ENCODE measurements around the gene ARSJ. TPM values are rescaled to one million over a fixed set of nuclear protein-coding genes. Genes with fewer than 3 reads are reported as not detected.
A peak's percentile ranks its signal among the peaks of the same experiment; 100 is the strongest.

ARSJ gene
- under 1 TPM; 0.15 to 0.67 (median 0.46) TPM for total RNA-seq

DNA sequence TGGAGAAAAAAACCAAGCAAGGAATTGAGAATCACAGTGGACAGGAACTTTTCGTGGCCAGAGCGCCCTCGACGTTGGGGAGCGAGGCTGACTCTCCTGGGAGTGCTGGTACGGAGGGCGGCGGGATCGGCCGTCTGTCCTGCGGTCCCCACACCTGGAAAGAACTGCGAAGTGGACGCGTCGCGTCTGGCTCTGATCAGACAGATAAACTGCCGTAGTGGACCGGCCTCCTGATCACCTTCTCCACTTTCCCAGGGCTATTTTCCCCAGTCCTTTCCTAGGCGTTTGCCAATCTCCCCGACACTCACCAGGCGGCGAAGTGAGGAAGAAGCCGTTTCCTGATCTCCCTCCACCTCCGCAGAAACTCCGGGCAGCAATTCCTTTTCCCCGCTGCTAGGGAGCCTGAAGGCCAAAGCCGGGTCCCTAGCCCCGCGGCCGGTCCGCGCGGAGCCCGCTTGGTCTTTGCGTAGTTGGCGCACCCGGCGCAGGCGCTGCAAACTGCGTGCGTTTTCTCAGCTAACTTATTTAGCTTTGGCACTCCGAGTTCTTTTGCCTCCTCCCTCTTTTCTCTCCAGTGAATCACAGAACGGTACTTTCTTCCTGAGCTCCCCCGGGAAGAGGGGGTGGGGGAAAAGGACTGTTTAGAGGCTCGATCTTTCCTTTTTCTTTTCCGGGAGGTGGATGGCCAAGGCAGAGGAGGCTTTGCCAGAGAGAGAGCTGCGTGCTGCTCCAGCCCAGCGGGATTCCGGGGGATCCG, at the start of gene ARSJ:
ARSJ (minus strand) TSS at position 500 of the 757 bp plus-strand sequence. CDS start 813 bp downstream, outside the sequence.
- Histone ChIP-seq H3K36me3 (no peaks in the 10 kb centered on the region), H3K27ac (peak within 1 kb of the TSS; percentile 56 to 73 (median 67)), H3K4me3 (peak within 1 kb of the TSS; percentile 61 to 77 (median 65)), H3K27me3 (peaks cover 6 to 15% (median 6%) of the 10 kb centered on the region in 3 donors), H3K9me3 (peaks cover 0 to 9% (median 0%) of the 10 kb centered on the region in 3 donors), H3K4me1 (peaks cover 0 to 9% of the 10 kb centered on the region in 2 donors)
- TF ChIP-seq, protein P1, sequence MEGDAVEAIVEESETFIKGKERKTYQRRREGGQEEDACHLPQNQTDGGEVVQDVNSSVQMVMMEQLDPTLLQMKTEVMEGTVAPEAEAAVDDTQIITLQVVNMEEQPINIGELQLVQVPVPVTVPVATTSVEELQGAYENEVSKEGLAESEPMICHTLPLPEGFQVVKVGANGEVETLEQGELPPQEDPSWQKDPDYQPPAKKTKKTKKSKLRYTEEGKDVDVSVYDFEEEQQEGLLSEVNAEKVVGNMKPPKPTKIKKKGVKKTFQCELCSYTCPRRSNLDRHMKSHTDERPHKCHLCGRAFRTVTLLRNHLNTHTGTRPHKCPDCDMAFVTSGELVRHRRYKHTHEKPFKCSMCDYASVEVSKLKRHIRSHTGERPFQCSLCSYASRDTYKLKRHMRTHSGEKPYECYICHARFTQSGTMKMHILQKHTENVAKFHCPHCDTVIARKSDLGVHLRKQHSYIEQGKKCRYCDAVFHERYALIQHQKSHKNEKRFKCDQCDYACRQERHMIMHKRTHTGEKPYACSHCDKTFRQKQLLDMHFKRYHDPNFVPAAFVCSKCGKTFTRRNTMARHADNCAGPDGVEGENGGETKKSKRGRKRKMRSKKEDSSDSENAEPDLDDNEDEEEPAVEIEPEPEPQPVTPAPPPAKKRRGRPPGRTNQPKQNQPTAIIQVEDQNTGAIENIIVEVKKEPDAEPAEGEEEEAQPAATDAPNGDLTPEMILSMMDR (IDR thresholded peaks at IDR 0.05 in 4 of 5, conservative IDR thresholded peaks at IDR 0.05 in 1 of 5), result no peak
- peak in 1 of 2 donors; percentile 23 for TF ChIP-seq POLR2A (IDR thresholded peaks at IDR 0.05)
- ATAC-seq, result peak; percentile 50 to 51
- intact Hi-C loops (cut with DNase I; ENCODE audit: low total_unique reads), result no loop called here
- peak in 1 of 2 donors; percentile 17 for DNase-seq
- in situ Hi-C loops (cut with MboI; ENCODE audit: low sequenced_read_pairs in 4 of 4), result no loop called here

DNA sequence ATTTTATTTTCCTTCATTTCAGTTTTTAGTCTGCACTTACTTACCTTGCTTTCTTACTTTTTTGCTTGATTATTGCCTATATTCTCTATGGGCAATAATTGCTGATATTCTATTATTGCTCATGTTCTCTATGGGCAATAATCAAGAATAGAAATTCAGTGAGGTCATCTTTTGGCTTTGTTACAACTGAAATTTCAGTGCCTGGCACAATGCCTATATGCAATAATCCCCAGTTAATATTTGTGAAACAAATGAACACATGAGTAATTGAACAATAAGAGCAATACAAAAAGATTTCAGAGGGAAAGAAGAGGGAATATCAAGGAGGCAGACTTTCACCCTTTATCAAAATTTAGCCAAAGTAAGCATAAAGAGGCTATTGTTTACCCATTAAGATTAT, 48.6 kb upstream of the ARSJ start:
- in situ Hi-C loops (cut with MboI; ENCODE audit: low sequenced_read_pairs in 4 of 4) (no loop called here), intact Hi-C loops (cut with DNase I; ENCODE audit: low total_unique reads) (no loop called here)

DNA sequence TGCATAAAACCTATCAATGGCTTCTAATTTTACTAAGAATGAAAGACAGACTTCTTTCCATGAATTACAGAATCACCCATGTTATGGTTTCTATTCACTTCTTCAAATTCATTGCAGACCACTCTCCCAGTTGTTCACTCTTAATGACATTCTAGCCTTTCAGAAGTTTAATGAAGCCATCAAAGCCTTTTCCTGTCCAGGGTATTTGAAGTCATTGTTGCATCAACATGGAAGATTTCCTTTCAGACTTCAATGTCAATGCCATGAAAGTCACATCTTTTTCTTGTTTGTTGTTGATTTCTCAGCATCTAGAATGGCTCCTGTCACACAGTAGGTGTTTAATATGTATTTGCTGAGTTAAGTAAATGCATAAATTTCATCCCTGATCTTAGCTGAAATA, 48.1 kb upstream of the ARSJ start:
- ATAC-seq, result no peak
- intact Hi-C loops (cut with DNase I; ENCODE audit: low total_unique reads) (no loop called here), in situ Hi-C loops (cut with MboI; ENCODE audit: low sequenced_read_pairs in 4 of 4) (no loop called here)

More for the DNA sequence above, 48.6 kb upstream of the ARSJ start:
- H3K27ac ChIP-seq, result no peak overlapping the region
- TF ChIP-seq, protein P1 (IDR thresholded peaks at IDR 0.05 in 4 of 5, conservative IDR thresholded peaks at IDR 0.05 in 1 of 5), result no peak
- TF ChIP-seq POLR2A (IDR thresholded peaks at IDR 0.05), result no peak
- no peak overlapping the region for H3K4me3 ChIP-seq
- no peaks in the 10 kb centered on the region for H3K27me3 ChIP-seq
- H3K36me3 ChIP-seq, result no peaks in the 10 kb centered on the region
- H3K4me1 ChIP-seq, result no peaks in the 10 kb centered on the region
- DNase-seq (no peak), ATAC-seq (no peak)
- no peaks in the 10 kb centered on the region for H3K9me3 ChIP-seq

DNA sequence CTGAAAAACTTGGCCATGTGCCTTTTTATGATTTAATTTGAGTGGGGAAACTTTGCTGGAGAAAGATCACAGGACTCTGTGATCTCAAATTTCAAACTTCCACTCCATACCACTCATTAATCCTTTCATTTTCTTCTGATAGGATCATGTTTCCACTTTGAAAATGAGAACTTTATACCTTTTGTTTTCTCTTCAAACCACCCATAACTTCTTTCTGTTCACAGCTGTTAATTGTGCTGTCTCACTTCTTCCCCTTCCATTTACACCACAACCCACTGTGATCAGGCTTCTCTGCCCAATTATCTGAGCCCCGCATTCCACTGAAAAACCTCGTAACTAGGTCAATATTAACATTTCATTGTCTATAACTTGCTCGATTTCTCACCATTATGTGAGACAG, 47.0 kb upstream of the ARSJ start:
- ATAC-seq (no peak), DNase-seq (no peak)
- no peaks in the 10 kb centered on the region for H3K4me1 ChIP-seq
- H3K27ac ChIP-seq, result no peak overlapping the region
- no peak overlapping the region for H3K4me3 ChIP-seq
- no peaks in the 10 kb centered on the region for H3K27me3 ChIP-seq
- TF ChIP-seq, protein P1 (IDR thresholded peaks at IDR 0.05 in 4 of 5, conservative IDR thresholded peaks at IDR 0.05 in 1 of 5), result no peak
- no peak for TF ChIP-seq POLR2A (IDR thresholded peaks at IDR 0.05)
- in situ Hi-C loops (cut with MboI; ENCODE audit: low sequenced_read_pairs in 4 of 4), result no loop called here
- H3K9me3 ChIP-seq, result no peaks in the 10 kb centered on the region
- intact Hi-C loops (cut with DNase I; ENCODE audit: low total_unique reads), result no loop called here
- H3K36me3 ChIP-seq, result no peaks in the 10 kb centered on the region

More for the DNA sequence above, 48.1 kb upstream of the ARSJ start:
- no peaks in the 10 kb centered on the region for H3K36me3 ChIP-seq
- H3K9me3 ChIP-seq, result no peaks in the 10 kb centered on the region
- TF ChIP-seq, protein P1 (IDR thresholded peaks at IDR 0.05 in 4 of 5, conservative IDR thresholded peaks at IDR 0.05 in 1 of 5), result no peak
- no peak for TF ChIP-seq POLR2A (IDR thresholded peaks at IDR 0.05)
- no peaks in the 10 kb centered on the region for H3K27me3 ChIP-seq
- H3K4me3 ChIP-seq, result no peak overlapping the region
- DNase-seq, result no peak
- no peaks in the 10 kb centered on the region for H3K4me1 ChIP-seq
- H3K27ac ChIP-seq, result no peak overlapping the region
